HG03457 (cell line): ENCODE results near the gene HK2.
"Not testable (repeated sequence)": the region's sequence is repeated elsewhere in the genome, so short reads cannot be mapped to it uniquely, and the experiment has no call there.

ENCODE experiments used
- ATAC-seq: cut with Tn5 transposase; IDR thresholded peaks from one replicate; pipeline ENCODE4 v1.9.1; 2021; ENCODE audit warnings: moderate number of reproducible peaks; ENCODE audit not compliant: unreplicated experiment

Gene HK2

DNA sequence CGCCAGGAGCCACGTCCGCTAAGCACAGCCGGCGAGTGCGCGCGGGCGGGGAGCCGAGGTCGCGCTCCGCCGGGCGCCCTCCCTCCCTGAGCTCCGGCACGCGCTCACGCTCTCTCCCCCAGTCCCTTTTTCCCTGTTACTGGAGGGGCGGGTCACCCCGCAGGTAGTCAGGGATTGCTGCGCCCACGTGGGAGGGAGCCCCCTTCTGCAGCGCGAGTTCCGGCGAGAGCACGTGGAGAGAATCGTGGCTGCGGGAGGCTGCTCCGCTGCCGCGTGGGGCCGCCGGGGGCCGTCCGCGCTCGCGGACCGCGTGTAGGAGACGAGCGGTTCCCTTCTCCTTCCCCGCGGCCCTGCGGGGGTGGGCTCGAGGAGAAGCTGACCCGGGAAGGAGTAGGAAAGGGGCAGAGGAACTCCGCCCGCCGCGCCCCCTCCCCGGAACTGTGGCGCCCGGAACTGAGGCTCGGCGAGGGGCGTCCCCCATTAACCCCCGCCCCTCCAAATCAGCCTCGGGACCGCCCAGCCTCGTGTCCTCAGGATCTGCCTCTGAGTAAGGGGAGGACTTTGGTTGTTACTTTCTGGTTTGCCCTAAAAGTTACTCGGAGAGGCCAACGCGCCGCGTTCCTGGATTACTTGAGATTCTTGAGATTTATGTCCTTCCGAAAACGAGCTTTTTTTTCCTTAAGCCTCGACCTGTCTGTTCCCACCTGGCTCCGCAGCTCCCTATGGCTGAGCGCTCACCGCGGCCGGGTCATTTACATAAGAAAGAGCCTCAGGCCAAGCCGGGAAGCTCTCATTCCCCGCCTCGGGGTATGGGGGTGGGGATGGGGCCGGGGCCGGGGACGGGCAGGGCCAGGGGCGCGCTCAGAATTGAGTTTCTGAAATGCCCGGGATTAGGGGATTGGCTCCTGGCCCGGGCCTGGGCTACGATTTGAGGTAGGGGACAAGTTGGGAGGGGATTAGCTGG lies 1.1 kb downstream of the HK2 start:
- peak; percentile 46 for ATAC-seq

DNA sequence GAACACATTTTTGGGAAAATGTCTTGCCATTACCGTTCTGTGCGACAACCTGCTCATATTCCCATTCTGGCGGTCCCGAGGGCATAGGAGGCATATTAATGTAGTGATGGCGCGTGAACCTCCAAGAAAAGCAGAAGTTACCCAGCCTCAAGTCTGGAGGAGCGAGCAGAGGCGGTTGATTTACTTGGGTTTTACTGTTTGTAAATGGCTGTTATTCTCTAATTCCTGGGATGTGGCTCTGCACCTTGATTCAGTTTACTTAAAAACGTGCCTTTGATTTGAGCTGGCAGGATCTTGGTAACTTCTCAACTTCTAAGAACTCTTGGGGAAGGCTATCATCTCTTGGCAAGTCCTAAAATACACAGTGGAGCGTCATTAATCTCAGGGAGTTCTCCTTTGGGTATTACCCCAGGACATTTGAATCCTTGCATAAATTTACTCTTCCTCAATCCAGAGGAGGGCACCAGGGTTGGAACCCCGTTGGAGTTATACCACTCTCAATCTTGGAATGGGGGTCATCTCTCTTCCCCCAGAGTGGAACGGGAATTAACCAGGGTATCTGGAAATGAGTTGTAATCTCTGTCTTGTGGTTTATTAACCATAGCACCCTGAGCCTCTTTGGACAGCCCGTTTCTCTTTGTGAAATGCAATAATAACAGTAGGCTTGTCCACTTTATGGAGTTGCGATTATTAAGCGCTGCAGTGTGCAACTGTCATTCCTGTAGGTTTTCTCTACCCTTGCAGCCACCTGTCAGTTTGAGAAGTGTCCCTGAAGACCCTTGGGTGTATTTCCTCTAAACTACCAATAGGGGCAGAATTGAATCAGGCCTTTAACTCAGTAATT lies 2.1 kb downstream of the HK2 start:
- ATAC-seq, result no peak

DNA sequence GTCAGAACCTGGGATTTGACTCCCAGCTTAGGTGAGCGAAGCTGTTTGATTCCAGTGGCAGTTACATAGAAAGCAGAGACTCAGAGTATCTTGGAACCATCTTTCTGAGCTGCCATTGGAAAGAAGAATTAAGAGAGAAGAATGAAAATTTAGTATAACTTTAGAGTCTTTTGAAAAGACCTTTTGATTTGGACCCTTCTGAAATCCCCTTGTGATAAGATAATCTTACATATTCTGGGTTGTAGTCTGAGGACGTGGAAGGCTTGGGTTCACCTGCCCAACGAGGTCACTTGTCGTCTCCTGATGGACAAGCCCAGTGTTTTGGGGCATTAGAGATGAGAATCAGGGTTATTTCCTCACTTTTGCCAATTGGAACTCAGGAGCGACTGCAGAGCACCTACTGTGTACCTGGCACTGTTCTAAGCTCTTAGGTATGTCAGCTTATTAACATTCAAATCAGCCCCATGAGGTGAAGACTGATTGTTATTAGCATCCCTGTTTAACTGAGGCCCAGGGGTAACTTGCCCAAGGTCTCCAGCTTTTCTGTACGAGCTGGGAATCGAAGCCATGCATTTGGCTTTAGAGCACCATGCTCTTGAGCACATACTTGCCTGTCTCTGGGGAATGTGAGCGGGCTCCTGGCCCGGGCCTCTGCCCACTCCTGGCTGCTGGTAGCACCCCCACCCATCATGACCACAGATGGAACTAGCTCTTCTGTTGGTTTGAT lies 2.9 kb downstream of the HK2 start:
- ATAC-seq, result no peak

DNA sequence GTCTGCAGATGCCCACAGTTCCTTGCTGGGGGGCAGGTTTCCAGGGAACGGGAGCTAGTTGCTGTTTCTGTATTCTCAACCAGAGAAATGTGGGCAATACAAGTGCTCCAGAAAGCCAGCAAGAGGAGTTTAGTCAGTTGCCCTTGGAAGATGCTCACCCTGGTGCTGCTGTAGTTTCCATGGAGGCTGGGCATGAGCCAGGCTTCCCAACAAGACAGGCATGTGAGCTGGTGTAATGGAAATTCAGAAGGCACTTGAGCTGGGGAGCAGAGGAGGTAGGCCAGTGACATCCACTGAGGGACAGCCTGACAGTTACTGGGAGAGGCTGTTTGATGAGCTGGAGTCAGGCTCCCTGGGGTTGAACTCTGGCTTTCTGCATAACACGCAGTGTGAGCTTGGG lies 7.7 kb downstream of the HK2 start:
- ATAC-seq, result no peak

DNA sequence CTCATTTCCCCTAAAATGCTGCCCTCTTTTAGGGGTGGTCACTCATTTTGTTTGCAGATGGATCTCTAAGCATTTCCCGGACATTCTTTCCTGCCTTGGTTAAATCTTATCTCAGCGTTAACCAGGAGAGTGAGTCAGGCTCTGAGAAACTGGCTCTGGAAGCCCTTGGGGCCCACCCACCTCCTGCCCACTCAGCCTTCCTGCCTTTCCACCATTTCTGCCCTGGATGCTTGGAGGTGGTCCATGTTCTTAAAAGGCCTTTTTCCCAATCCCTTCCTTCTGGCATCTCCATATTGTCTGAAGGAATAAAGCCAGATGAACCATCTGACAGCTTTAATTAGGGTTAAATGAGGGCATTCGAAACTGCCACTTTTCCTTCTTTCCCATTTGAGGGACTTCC lies 9.5 kb downstream of the HK2 start:
- ATAC-seq, result no peak

DNA sequence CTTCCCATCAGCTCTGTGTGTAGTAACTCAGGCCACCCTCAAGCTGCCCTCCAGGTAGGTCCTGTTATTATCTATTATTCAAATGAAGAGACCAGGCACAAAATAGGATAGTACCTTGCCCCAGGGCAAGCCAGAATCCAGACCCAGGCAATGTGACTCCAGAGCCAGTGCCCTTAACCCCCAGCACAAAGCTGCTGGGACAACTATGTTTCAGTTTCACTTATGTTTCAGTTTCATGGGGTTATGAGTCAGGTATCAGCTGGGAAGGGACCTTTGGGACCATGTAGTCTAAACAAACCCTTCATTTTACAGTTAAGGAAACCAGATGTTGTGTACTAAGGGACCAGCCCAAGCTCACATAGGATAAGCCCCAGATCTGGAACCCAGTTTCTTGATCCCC lies 10.0 kb downstream of the HK2 start:
- ATAC-seq, result peak; percentile 79

DNA sequence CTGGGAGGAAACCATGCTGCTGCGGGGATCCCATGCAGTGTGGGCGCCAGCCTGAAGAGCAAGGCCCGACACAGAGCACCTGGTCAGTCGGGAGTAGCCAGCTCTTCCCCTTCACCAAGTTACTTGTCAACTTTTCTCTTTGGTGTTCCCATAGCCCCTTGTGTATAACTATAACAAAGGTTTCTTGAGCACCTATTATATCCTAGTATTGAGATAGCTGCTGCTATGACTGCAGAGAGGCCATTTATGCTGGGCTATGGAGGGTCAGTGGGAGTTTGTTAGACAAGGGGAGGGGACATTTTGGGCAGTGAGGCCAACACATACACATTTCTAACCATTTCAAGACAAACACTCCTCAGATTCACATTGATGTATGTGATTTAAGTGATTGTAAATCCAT lies 10.8 kb downstream of the HK2 start:
- no peak for ATAC-seq

DNA sequence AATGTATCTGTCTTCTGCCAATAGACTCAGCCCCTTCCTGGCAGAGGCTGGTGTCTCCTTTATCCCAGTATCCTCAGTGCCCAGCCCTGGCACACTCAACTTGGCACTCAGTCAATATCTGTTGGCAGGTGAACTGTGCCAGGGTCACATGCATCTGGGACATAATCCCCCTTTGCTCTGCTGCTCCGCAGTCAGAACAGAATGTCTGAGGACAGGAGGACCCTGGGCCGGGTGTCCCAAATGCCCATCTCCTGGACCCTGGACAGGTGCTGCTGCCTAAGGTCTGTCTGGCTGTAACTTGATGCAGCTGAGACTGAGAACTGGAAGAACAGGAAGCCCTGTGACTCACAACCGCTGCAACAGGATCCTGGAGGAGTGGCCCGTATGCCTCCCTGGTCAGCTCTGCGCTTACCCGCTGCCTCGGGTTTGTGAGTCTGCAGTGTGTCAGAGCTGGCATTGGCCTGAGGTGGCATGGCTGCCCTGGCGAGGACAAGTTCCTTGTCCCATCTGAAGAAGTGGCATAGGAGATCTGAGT lies 11.4 kb downstream of the HK2 start:
- ATAC-seq, result no peak

DNA sequence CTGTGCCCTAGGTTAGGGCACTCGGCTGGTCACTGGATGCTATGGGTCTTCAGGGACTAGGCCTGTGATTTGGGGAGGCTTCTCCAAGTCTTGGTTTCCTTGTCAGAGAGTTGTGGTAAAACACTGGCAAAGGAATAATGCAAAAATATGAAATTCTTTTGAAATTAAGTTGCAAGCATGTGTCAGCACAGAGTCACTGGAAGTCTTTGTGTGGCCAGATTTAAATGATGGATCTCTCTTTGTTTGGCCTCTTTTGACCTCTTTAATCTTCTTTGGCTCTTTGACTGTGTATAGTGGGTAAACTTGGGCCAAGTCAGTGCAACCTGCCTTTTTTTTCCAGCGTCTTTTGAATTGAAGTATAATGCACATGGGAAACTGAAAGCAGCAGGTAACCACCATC lies 12.1 kb downstream of the HK2 start:
- ATAC-seq, result no peak

DNA sequence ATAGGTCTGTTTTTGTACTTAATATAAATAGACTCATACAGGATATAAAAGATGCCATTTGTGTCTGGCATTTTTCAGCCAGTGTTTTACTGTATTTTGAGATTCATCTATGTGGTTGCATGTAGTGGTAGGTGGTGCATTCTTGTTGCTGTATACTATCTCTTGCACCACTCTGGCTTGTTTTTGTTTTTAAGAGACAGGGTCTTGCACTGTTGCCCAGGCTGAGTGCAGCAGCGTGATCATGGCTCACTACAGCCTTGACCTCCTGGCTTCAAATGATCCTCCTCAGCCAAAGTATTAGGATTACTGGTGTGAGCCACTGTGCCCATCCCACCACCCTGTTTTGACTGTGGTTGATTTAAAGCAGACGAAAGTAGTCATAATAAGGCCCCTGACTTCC lies 12.6 kb downstream of the HK2 start:
- no peak for ATAC-seq

DNA sequence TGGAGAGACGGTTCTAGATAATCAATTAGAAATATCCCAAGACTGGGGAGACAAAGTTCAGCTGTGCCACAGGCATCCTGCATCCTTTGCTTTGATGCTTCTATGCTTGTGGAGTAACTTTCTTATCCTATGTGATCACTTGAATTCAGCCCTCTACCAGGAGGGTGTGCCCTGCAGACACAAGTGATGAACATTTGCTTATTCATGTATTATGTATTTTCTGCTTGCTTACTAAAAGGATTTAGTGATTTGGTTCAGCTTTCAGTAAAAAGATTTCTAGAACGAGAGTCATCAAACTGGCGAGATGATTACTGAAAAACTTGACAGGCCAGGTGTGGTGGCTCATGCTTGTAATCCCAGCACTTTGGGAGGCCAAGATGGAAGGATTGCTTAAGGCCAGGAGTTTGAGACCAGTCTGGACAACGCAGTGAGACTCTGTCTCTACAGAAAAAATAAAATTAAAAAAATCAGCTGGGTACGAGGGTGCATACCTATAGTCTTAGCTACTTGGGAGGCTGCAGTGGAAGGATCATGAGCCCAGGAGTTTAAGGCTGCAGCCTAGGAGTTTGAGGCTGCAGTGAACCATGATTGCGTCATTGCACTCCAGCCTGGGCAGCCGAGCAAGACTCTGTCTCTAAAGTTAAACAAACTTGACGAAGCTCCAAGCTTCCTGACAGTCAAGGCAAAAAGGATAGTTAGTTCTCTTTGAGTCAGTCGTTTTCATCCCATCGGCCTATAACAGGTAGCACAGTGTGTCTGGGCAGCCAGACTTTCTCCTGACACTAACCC lies 13.3 kb downstream of the HK2 start:
- ATAC-seq, result no peak

DNA sequence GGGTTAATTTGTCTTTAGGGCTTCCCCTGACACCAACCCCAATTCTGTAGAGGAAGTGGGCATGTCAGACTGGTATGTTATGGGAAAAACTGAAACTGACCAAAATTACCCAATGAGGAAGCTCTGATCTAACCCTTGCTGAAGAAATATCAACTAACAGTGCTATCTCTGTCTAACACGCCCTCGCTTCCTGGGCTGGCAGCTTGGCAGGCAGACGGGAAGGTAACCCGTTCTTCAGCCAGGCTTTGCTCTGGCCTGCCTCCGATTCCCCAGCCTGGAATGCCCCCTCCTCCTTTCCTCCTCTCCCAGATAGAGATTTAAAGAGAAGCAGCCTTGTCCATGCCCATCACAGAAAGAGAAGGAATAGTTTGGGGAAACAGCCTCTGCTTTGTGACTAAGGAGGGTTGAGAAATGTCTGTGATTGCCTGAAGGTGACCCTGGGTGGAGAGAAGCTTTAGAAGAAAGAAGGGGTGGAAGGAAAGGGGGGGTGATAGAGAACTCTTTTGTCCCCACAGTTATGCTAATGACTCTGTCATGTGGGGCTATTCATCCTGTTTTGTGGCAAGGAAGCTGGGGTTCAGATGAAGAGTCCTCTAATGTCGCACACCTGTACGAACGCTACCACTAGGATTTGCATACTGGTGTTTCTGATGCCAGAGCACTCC lies 15.4 kb downstream of the HK2 start:
- ATAC-seq, result peak; percentile 74

DNA sequence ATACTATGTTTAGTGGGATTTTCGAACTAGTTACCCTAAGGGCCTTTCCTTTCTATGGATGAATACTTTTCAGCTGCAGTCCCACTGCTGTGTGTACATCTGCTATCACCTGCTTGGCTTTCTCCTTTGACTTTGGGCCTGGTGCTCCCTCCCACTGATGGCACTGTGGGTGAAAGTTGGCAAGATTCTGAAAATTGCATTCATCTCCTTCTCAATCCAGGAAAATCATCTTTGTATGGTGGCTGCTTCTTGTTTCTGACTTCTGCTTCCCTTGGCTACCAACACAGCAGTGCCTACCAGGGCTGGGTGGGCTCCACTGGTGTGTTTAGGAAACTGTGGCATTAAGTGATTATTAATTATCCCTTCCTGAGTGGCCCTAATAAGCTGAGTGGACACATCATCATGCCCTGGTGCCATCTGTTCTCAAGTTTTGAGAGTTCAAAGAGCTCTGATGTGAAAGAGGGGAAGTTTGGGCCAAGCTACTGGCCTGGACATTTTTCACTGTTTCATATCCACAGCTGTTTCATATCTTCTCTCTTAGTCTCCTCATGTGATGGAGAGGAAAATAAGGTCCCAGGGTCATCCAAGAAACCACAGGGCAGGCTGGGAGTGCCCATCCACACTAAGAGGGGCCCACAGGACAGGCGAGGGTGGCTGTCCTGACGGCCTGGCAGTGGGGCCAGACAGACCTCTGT lies 16.7 kb downstream of the HK2 start:
- no peak for ATAC-seq

DNA sequence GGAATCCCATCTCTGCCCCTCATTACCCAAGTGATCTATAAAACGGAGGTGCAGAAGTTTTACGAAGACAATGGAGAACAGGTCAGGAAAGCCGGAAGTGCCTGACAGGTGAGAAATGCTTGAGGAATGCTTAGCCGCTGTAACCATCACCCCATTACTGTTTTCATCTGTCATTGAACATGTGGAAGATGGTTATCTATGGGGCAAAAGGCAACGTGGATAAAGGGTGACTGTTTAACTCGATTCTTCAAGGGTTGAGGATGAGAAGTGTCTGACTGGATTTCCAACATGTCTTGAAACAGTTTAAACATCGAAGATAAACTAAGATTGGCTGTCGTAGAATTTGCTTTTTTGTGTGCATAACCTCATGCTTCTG lies 17.3 kb downstream of the HK2 start:
- ATAC-seq, result no peak

DNA sequence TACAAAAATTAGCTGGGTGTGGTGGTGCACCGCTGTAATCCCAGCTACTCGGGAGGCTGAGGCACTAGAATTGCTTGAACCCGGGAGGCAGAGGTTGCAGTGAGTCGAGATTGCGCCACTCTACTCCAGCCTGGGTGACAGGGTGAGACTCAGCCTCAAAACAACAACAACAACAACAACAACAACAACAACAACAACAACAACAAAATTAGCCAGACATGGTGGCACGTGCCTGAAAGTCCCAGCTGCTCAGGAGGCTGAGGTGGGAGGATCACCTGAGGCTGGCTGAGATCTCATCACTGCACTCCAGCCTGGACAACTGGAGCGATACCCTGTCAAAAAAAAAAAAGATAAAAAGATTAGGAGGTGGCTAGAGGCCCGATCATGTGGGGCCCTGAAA lies 19.4 kb downstream of the HK2 start:
- ATAC-seq, result not testable (repeated sequence)

DNA sequence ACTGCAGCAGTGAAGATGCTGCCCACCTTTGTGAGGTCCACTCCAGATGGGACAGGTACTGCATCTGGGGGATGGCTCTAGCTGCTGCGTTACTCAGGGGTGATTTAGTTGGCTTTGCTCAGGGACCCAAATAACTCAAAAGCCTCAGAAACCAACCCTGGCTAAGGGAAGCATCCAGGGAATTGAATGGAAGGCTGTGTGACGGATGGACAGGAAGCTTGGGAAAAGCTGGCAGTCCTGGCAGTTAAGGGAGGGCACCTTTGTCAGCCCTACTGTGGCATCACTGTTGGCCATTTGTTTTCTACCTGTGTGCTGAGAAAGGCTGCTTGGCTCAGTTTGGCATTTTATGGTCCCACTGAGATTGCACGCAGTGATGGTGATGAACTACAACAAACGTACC lies 20.5 kb downstream of the HK2 start:
- ATAC-seq, result no peak

DNA sequence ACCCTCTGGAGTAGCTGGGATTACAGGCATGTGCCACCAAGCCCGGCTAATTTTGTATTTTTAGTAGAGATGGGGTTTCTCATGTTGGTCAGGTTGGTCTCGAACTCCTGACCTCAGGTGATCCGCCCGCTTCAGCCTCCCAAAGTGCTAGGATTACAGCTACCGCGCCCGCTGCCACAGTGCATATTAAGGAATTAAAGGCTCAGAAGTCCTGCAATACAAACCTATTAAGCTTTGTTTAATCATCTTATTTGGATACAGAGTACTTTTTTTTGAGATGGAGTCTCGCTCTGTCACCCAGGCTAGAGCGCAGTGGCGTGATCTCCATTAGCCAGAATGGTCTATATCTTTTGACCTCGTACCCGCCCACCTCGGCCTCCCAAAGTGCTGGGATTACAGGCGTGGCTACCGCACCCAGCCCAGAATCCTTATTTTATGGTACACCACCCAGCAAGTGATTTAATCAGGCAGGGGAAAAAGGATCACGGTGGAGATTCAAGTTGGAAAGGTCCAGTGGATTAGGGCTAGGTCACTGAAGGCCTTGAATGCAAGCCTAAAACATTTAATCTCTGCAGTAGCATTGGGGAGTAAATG lies 21.3 kb downstream of the HK2 start:
- ATAC-seq, result not testable (repeated sequence)

DNA sequence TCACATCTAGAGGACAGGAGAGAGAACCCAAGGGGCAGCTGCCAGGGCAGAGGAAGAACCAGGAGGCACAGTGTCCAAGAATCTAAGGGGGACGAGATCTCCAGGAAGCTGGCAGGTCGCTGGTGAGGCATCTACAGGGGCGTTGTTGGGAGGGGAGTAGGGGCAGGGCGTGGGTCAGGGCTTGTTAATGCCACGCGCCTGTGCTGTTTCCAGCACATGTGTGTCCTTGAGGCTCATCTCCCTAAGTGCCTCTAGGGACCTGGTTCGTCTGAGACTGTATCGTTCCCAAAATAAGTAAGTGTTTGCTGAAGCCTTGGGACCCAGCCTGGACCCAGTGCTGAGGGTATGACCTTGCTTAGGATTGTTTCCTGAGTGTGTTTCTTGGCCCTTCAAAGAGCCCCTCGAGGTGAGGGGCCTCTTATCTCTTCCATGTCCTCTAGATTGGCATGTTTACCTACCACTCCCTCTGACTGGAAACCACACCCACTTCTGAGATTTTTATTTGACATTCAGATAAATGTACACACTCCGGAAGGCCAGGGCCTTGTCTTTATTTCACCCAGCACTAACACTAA lies 22.2 kb downstream of the HK2 start:
- ATAC-seq, result no peak
